AG08396 (cell line): ENCODE measurements around the gene GLYATL1B.
A peak's percentile ranks its signal among the peaks of the same experiment; 100 is the strongest.
"Not testable (repeated sequence)": the region's sequence is repeated elsewhere in the genome, so short reads cannot be mapped to it uniquely, and the experiment has no call there.

ENCODE experiments used
- DNase-seq: peaks from one replicate; pipeline ENCODE4 v3.0.0; 2012; ENCODE audit warnings: low spot score, mixed read lengths

Gene GLYATL1B

GRCh38 chr11:59086007-59086406, at the start of gene GLYATL1B:
GLYATL1B (plus strand) TSS chr11:59086307; CDS start chr11:59086307, 0 bp downstream.
- not testable (repeated sequence) for DNase-seq

DNA sequence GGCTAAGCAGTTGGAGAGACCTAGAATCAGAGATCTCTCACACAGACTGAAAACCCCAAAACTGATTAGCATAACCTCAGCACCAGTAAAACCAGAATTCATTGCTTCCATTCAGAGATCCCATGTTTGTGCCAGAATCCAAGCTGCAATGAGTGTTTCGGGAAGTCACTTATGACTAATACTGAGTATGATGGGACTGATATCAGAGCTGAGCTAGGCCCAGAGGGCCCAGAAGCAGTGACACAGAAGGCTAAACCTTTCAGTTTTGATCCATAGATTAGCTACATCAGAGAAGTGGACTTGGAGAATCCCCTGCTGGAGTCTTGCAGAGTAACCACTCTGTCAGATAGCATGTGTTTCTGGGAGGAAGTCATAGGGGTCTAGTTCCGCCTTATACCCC, 49.6 kb upstream of the GLYATL1B start:
- not testable (repeated sequence) for DNase-seq

DNA sequence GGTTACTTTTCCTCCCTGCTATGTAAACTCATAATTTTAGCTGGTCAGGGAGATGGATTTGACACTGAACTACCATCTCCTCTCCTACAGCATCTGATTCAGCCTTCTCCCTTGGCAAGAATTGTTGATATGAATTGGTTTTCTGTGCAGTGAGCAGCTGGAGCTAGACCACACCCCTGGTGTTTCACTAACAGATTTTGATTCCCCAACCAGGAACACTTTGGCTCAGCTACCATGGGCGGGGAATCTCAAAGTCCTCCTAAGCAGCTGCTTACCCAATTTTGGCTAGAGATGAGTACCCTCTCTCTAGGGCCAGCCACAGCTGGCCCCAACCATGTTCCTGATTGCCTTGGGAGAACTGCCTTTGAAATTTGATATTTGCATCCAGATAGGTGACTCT, 48.7 kb upstream of the GLYATL1B start:
- DNase-seq: not testable (repeated sequence)

- no peak for DNase-seq
These were observed 45.5 kb upstream of the GLYATL1B start for GRCh38 chr11:59040607-59041006.

- DNase-seq: not testable (repeated sequence)
These were observed 34.7 kb upstream of the GLYATL1B start for GRCh38 chr11:59051383-59051782.

GRCh38 chr11:59052355-59052754, 33.8 kb upstream of the GLYATL1B start:
- not testable (repeated sequence) for DNase-seq

DNA sequence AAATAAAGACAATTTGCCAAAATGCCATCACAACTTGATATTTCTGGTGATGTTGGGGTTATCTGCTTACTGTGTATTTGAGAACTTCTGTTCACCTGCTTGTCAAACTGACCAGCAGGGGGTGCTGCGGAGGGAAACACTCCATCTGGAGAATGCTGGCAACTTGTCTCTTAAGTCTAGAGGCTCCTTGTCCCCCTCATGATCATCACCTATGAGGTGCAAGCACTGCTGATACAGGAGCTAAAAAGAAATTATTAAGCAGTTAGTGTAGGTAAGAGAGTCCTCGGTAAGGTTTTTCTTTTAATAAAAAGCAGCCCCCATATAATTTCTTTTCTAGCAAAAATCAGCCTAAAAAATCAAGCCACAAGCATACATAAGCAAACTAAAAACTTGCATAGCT, 32.7 kb upstream of the GLYATL1B start:
- DNase-seq: peak; percentile 21

GRCh38 chr11:59058120-59059033, 27.7 kb upstream of the GLYATL1B start:
- peak; percentile 89 for DNase-seq

DNA sequence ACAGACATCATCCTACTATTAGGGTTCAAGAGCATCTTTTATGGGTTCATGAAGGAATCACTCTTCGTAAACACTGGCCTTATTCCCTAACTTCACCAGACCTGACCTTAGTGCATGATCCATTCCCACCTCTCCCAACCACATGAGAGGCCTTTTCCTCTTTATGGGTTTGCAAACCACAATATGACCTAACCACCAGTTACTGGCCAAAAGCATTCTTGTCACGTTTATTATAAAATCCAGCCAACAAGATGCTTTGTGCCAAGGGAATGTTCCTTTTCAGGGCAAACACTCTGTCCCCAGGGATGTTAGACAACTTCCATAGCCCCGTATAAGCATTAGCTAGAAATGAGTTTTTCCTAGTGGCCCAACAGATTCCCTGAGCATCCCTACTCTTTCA, 26.0 kb upstream of the GLYATL1B start:
- not testable (repeated sequence) for DNase-seq

- DNase-seq: no peak
These were observed 23.2 kb upstream of the GLYATL1B start for GRCh38 chr11:59062602-59063529.

DNA sequence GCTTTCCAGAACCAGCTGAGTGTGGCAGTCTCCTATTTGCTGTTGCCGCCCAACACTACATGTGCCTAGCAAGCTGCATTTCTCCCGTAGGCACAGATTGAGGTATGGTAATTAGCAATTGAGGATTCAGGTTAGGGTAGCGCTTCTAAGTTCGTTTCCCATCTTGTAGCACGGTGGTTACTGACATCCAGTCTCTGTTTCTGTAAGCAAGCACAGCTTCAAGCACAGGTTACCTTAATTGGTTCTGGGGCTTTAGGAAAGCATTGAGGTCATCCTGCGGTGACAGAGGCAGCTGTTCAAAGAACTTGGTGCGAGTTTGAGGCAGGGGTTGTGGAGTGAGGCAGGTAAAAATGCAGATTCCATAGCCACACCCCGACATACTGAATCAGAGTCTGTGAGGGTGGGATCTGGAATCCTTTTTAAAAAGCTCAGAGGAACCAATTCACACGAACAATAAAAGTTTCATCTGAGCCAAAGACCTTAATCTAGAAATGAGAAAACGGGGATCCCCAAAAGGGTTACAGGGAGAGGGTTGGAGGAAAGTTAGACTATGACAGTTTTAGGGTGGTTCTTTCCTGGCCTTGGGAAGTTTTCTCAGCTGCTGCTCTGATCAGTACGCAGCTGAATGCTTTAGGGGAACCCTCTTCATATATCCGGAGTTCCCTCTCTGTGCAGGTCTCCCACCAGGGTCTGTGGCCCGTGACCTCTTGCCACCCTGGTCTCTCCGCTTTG, 21.9 kb upstream of the GLYATL1B start:
- not testable (repeated sequence) for DNase-seq

DNA sequence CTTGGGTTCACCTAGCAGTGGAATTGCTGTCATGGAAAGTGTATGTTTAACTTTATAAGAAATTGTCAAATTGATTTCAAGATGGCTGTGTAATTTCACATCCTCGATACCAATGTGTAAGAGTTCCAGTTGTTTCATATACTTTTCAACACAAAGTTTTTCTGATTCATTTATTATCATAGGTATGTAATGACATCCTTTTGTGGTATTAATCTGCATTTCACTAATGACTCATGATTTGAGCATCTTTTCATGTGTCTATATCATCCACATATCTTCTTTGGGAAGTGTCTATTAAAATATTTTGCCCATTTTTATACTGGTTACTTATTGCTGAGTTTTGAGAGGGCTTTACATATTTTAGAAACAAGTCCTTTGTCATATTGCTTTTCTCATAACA, 17.0 kb upstream of the GLYATL1B start:
- no peak for DNase-seq

GRCh38 chr11:59076876-59077571, 9.1 kb upstream of the GLYATL1B start:
- DNase-seq: no peak

DNA sequence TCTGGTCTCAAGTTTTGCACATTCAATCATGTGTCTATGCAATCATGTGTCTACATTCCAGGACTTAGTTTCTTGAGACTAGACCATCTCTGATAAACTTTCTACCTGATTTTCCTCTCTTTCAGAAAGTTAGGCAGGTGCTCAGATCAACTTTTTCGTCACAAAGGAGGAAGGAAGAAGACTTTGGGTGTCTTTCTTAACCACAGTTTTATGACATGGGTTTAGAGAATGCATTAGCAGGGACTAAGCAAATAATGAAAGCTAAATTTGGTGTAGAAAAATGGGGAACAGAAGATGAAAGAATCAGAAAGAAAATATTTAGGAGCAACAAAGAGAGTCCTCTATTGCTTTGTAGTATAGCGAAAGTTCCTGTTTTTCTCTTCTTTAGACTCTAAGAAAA, 7.7 kb upstream of the GLYATL1B start:
- DNase-seq: no peak

- DNase-seq: no peak
These were observed 7.0 kb upstream of the GLYATL1B start for GRCh38 chr11:59079086-59079485.

DNA sequence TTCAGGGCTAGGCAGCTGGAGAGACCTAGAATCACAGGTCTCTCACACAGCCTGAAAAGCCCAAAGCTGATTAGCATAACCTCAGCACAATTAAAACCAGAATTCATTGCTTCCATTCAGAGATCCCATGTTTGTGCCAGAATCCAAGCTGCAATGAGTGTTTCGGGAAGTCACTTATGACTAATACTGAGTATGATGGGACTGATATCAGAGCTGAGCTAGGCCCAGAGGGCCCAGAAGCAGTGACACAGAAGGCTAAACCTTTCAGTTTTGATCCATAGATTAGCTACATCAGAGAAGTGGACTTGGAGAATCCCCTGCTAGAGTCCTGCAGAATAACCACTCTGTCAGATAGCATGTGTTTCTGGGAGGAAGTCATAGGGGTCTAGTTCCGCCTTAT, 5.7 kb upstream of the GLYATL1B start:
- DNase-seq: not testable (repeated sequence)

GRCh38 chr11:59081430-59082020, 4.6 kb upstream of the GLYATL1B start:
- DNase-seq: not testable (repeated sequence)

- no peak for DNase-seq
These were observed 2.1 kb downstream of the GLYATL1B start for GRCh38 chr11:59088162-59088561.

DNA sequence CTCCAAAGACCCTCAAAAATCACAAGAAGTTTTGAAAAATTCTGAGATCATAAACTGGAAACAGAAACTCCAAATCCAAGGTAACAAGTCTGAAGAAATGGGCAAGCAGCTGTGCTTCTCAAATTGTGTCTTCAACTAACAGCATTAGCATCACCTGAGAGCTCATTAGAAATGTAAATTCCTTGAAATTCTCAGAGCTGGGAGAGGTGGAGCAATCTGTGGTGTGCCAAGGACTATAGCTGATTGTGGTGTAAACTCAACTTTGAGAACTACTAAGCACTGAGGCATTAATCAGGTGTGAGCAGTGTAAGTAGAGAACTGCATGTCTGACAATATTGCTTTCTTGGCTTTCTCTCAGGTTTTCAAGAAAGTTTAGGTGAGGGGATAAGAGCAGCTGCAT, 7.5 kb downstream of the GLYATL1B start:
- DNase-seq: not testable (repeated sequence)

DNA sequence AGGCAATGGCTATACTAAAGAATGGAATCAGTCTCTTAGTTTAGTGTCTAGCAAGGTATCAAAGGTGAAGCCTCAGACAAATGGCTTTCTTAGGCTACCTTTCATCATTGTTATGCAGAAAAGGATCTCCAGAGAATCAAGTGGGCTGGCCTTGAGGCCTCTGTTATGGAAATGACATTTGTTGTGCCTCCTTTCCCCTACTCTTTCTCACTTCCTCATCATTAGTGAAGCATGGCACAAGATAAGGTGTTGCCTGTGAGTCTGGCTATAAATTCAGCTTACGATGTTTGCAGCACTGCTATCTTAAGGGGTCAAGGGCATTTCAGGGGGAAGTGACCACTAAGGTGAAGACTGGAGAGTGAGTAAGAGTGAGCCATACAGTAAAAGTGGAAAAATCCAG, 9.1 kb downstream of the GLYATL1B start:
- DNase-seq: not testable (repeated sequence)
